ENCODE results near the gene ZNF710. TPM values are rescaled to one million over a fixed set of nuclear protein-coding genes. Genes with fewer than 3 reads are reported as not detected.
A peak's percentile ranks its signal among the peaks of the same experiment; 100 is the strongest.

ZNF710 gene
- total and polyA plus RNA-seq, 7 experiments from 2014 or later, result 0.77 to 28.8 (median 19.1) TPM

DNA sequence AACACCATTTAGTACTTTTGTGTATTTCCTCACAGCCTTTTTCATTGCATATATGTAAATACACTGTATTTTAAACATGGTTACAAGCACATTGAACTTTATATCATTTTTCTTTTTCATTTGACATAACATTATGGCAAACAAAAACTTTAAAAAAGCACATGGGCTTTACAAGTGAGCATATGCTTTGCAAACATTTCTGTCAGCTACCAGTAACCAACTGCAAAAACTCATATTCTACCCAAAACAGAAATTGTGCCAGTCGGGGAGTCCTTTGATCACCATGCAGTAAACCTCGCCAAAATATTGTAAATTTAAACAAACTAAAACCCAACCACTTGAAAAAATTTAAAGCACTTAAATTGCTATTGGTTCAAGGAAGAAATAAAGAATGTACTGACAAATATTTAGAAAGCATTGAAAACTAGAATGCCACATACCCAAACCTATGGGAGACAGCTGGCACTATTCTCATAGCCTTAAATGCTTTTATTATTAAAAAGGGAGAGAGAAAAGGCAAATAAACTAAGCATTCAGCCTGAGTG is 24.4 kb downstream of the ZNF710 start:
- Mint-ChIP-seq H3K36me3 (peaks cover 4 to 14% (median 7%) of the 10 kb centered on the region in 5 donors), H3K4me3 (no peak overlapping the region), H3K9me3 (peaks cover 0 to 8% (median 4%) of the 10 kb centered on the region in 11 donors), H3K27ac (no peak overlapping the region), H3K4me1 (peaks cover 0 to 32% (median 24%) of the 10 kb centered on the region in 7 donors), H3K27me3 (no peaks in the 10 kb centered on the region)
- ChIA-PET CTCF (no interaction called here), POLR2A (interaction anchor here (0.6 kb wide), 2 partner anchors 11 to 83 kb away, joined by 3 read pairs; no protein-coding TSS in a partner anchor)
- Histone ChIP-seq H3K4me1 (ENCODE audit: control insufficient read depth in 2 of 2, insufficient read depth in 2 of 2, low read length in 2 of 2) (no peaks in the 10 kb centered on the region), H3K36me3 (ENCODE audit: control insufficient read depth in 2 of 3, insufficient read depth in 3 of 3, low read length in 3 of 3) (no peaks in the 10 kb centered on the region), H3K4me3 (ENCODE audit: low read length) (no peak overlapping the region), H3K27ac (ENCODE audit: low read depth, low read length) (no peak overlapping the region), H3K27me3 (ENCODE audit: control insufficient read depth in 2 of 2, insufficient read depth in 2 of 2, low read length in 2 of 2) (no peaks in the 10 kb centered on the region), H3K9me3 (ENCODE audit: control insufficient read depth in 2 of 3, low read length in 3 of 3) (no peaks in the 10 kb centered on the region)
- intact Hi-C loops (cut with micrococcal nuclease), result loop anchor here in 1 of 2 donors (2.0 kb wide), 1 partner anchor 13 kb away; no protein-coding TSS in a partner anchor
- ATAC-seq (no peak), DNase-seq (no peak)

DNA sequence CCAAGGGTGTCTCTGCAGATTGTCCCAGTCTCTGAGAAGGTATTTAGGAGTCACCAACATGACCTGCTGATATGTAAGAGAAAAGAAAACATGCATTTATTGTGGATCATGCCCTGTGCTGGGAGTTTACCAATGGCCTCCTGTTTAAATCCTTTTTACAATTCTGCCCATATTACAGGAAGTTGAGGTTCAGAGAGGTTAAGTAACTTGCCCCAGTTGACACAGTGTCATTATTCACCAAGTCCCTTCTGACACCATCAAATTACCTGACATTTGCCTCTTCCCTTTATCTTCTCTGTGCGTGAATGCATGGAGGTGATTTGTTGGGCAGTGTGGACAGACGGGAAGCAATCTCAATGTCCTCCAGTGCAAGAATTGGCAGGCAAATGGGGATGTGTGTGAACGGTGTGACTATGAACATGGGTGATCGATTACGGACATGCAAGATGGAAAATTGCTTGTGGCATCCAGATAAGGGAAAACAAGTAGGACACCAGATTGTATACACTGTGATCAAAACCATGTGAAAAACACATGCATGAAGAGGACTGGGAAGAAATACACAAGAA is 27.3 kb downstream of the ZNF710 start:
- Histone ChIP-seq H3K4me3 (ENCODE audit: low read length) (no peak overlapping the region), H3K4me1 (ENCODE audit: control insufficient read depth in 2 of 2, insufficient read depth in 2 of 2, low read length in 2 of 2) (peaks cover 11 to 12% of the 10 kb centered on the region in 2 donors), H3K9me3 (ENCODE audit: control insufficient read depth in 2 of 3, low read length in 3 of 3) (no peaks in the 10 kb centered on the region), H3K27ac (ENCODE audit: low read depth, low read length) (no peak overlapping the region), H3K36me3 (ENCODE audit: control insufficient read depth in 2 of 3, insufficient read depth in 3 of 3, low read length in 3 of 3) (no peaks in the 10 kb centered on the region), H3K27me3 (ENCODE audit: control insufficient read depth in 2 of 2, insufficient read depth in 2 of 2, low read length in 2 of 2) (no peaks in the 10 kb centered on the region)
- H3K27me3 Mint-ChIP-seq, result no peaks in the 10 kb centered on the region
- ChIA-PET POLR2A (no interaction called here), CTCF (interaction anchor here (0.7 kb wide), 1 partner anchor 15 kb away, joined by 3 read pairs; no protein-coding TSS in a partner anchor)
- peaks cover 12 to 44% (median 37%) of the 10 kb centered on the region in 7 donors for H3K4me1 Mint-ChIP-seq
- ATAC-seq (no peak), DNase-seq (no peak)
- peaks cover 0 to 8% (median 4%) of the 10 kb centered on the region in 11 donors for H3K9me3 Mint-ChIP-seq
- H3K4me3 Mint-ChIP-seq, result no peak overlapping the region
- H3K36me3 Mint-ChIP-seq, result peaks cover 4 to 12% (median 7%) of the 10 kb centered on the region in 5 donors
- intact Hi-C loops (cut with micrococcal nuclease), result no loop called here
- peak overlapping the region in 1 of 9 donors; percentile 13 for H3K27ac Mint-ChIP-seq

DNA sequence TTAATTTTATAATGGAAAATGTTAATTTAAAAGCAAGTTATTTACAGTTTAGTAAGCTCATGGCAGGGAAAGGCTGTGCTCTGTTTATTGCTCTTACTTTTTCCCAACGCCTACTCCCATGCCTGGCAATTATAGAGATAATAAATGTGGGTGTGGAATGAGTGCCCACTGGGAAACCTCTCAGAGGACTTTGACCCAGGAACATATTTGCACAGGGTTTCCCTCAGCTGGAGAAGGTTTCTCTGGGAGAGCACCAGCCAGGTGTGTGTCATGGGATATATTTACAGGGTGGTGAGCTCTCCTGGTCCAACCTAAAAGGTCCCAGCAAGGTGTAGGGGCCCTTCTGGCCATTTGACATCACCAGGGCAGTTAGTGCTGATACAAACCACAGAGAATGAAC is 27.9 kb downstream of the ZNF710 start:
- no peak overlapping the region for H3K4me3 Mint-ChIP-seq
- ChIA-PET POLR2A (interaction anchor here (0.8 kb wide), 1 partner anchor 92 kb away, joined by 3 read pairs; no protein-coding TSS in a partner anchor), CTCF (no interaction called here)
- no peak for DNase-seq
- peaks cover 4 to 12% (median 7%) of the 10 kb centered on the region in 5 donors for H3K36me3 Mint-ChIP-seq
- intact Hi-C loops (cut with micrococcal nuclease), result no loop called here
- no peaks in the 10 kb centered on the region for H3K36me3 ChIP-seq (ENCODE audit: control insufficient read depth in 2 of 3, insufficient read depth in 3 of 3, low read length in 3 of 3)
- no peaks in the 10 kb centered on the region for H3K27me3 Mint-ChIP-seq
- no peak for ATAC-seq
- H3K4me1 Mint-ChIP-seq, result peaks cover 18 to 48% (median 40%) of the 10 kb centered on the region in 7 donors
- no peak overlapping the region for H3K4me3 ChIP-seq (ENCODE audit: low read length)
- H3K9me3 ChIP-seq (ENCODE audit: control insufficient read depth in 2 of 3, low read length in 3 of 3), result no peaks in the 10 kb centered on the region
- H3K27ac ChIP-seq (ENCODE audit: low read depth, low read length), result no peak overlapping the region
- H3K27ac Mint-ChIP-seq, result no peak overlapping the region
- H3K9me3 Mint-ChIP-seq, result peaks cover 0 to 8% (median 4%) of the 10 kb centered on the region in 11 donors
- no peaks in the 10 kb centered on the region for H3K27me3 ChIP-seq (ENCODE audit: control insufficient read depth in 2 of 2, insufficient read depth in 2 of 2, low read length in 2 of 2)
- peaks cover 17 to 18% of the 10 kb centered on the region in 2 donors for H3K4me1 ChIP-seq (ENCODE audit: control insufficient read depth in 2 of 2, insufficient read depth in 2 of 2, low read length in 2 of 2)

DNA sequence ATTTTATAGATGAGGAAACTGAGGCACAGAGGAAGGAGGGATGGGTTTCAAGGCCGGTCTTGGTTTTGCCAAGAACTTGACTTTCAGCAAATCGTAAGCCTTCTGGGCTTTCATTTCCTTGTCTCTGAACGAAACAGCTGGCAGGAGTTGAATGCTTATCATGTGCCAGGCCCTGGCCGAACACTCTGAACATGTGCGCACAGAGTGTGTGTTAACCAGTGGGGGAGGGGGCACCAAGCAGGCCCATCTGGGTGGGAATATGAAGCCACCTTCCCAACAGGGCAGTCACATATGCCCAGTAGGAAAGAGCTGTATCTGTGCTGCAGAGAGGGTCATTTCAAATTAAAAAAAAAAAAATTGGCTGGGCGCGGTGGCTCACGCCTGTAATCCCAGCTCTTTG is 29.3 kb downstream of the ZNF710 start:
- H3K27ac ChIP-seq (ENCODE audit: low read depth, low read length), result no peak overlapping the region
- Mint-ChIP-seq H3K27me3 (no peaks in the 10 kb centered on the region), H3K4me3 (peak overlapping the region in 1 of 10 donors; percentile 48), H3K9me3 (peaks cover 0 to 8% (median 5%) of the 10 kb centered on the region in 11 donors), H3K27ac (peak overlapping the region in 1 of 9 donors; percentile 69), H3K4me1 (peaks cover 24 to 52% (median 43%) of the 10 kb centered on the region in 7 donors), H3K36me3 (peaks cover 4 to 12% (median 7%) of the 10 kb centered on the region in 5 donors)
- H3K4me1 ChIP-seq (ENCODE audit: control insufficient read depth in 2 of 2, insufficient read depth in 2 of 2, low read length in 2 of 2), result peaks cover 29 to 32% of the 10 kb centered on the region in 2 donors
- no peaks in the 10 kb centered on the region for H3K9me3 ChIP-seq (ENCODE audit: control insufficient read depth in 2 of 3, low read length in 3 of 3)
- H3K4me3 ChIP-seq (ENCODE audit: low read length), result no peak overlapping the region
- no peaks in the 10 kb centered on the region for H3K27me3 ChIP-seq (ENCODE audit: control insufficient read depth in 2 of 2, insufficient read depth in 2 of 2, low read length in 2 of 2)
- H3K36me3 ChIP-seq (ENCODE audit: control insufficient read depth in 2 of 3, insufficient read depth in 3 of 3, low read length in 3 of 3), result no peaks in the 10 kb centered on the region
- ATAC-seq (no peak), DNase-seq (no peak)
- intact Hi-C loops (cut with micrococcal nuclease), result loop anchor here in 1 of 2 donors (5.0 kb wide), 1 partner anchor 42 kb away; no protein-coding TSS in a partner anchor
- ChIA-PET POLR2A (interaction anchor here (0.6 to 1.0 kb wide), 2 partner anchors 12 to 14 kb away, joined by 4 to 5 read pairs; no protein-coding TSS in a partner anchor), CTCF (interaction anchor here (0.6 kb wide), 2 partner anchors 38 to 48 kb away, joined by 4 read pairs; no protein-coding TSS in a partner anchor)

DNA sequence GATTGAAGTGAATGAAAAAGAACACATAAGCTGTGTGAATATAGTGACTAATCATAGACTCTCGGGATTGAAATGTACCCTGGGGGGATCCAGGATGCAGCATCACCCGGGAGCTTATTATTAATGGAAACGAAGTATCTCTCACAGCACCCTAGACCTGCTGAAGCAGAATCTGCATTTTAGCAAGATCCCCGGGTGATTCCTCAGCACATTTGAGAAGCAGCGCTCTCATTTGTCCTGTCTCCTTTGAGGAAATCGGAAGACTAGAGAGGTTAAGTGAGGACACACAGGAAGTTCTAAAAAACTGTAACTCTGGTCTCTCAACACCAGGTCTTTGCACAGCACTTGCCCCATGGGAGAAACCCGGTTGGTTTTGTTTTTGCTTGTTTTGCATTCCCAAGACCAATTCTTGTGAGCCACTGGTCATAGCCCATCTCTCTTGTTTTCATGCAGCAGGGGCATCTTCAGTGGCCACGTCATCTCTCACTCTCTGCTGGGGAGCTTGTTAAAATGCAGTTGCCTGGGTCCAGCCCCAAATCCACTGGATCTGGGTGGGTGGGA is 30.2 kb downstream of the ZNF710 start:
- Mint-ChIP-seq H3K9me3 (peaks cover 0 to 8% (median 5%) of the 10 kb centered on the region in 11 donors), H3K4me1 (peaks cover 32 to 61% (median 52%) of the 10 kb centered on the region in 7 donors), H3K27me3 (no peaks in the 10 kb centered on the region), H3K36me3 (peaks cover 4 to 12% (median 7%) of the 10 kb centered on the region in 5 donors), H3K4me3 (peak overlapping the region; percentile 42 to 71 (median 58)), H3K27ac (peak overlapping the region; percentile 23 to 81 (median 60))
- Histone ChIP-seq H3K9me3 (ENCODE audit: control insufficient read depth in 2 of 3, low read length in 3 of 3) (no peaks in the 10 kb centered on the region), H3K4me1 (ENCODE audit: control insufficient read depth in 2 of 2, insufficient read depth in 2 of 2, low read length in 2 of 2) (peaks cover 29 to 37% of the 10 kb centered on the region in 2 donors), H3K27ac (ENCODE audit: low read depth, low read length) (no peak overlapping the region), H3K36me3 (ENCODE audit: control insufficient read depth in 2 of 3, insufficient read depth in 3 of 3, low read length in 3 of 3) (no peaks in the 10 kb centered on the region), H3K4me3 (ENCODE audit: low read length) (no peak overlapping the region), H3K27me3 (ENCODE audit: control insufficient read depth in 2 of 2, insufficient read depth in 2 of 2, low read length in 2 of 2) (no peaks in the 10 kb centered on the region)
- ATAC-seq, result peak; percentile 31
- intact Hi-C loops (cut with micrococcal nuclease), result loop anchor here in 1 of 2 donors (5.0 kb wide), 1 partner anchor 41 kb away; no protein-coding TSS in a partner anchor
- peak in 5 of 9 donors; percentile 11 to 40 (median 16) for DNase-seq
- ChIA-PET CTCF (interaction anchor here (0.6 to 0.9 kb wide), 3 partner anchors 37 to 47 kb away, joined by 3 to 4 read pairs (median 4); no protein-coding TSS in a partner anchor), POLR2A (interaction anchor here (0.6 to 1.7 kb wide), 4 partner anchors 11 to 18 kb away, joined by 4 to 5 read pairs (median 4); no protein-coding TSS in a partner anchor)

DNA sequence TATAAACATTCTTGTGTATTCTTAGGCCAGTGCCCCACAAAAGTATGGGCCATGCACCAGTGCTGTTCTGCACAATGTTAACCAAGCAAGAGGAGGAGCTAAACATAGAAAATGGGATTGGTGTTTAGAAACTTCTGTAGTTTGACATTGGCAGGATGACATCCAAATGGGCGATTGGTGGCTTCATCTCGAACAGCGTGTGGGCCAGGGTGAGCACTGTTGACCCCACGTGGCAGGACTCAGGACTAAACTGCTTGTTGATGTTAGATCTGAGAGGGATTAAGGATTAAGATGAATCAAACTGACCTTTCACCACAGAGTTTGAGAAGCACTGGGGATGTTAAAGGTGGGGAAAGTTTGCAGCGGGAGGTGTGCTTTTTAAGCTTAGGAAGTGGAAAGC is 31.9 kb downstream of the ZNF710 start:
- no peak for DNase-seq
- Mint-ChIP-seq H3K27me3 (no peaks in the 10 kb centered on the region), H3K9me3 (peaks cover 0 to 7% (median 4%) of the 10 kb centered on the region in 11 donors), H3K4me1 (peaks cover 40 to 69% (median 64%) of the 10 kb centered on the region in 7 donors), H3K27ac (peak overlapping the region; percentile 22 to 94 (median 77)), H3K36me3 (peaks cover 4 to 14% (median 7%) of the 10 kb centered on the region in 5 donors), H3K4me3 (peak overlapping the region in 9 of 10 donors; percentile 12 to 59 (median 39))
- Histone ChIP-seq H3K27ac (ENCODE audit: low read depth, low read length) (no peak overlapping the region), H3K4me3 (ENCODE audit: low read length) (no peak overlapping the region), H3K9me3 (ENCODE audit: control insufficient read depth in 2 of 3, low read length in 3 of 3) (no peaks in the 10 kb centered on the region), H3K27me3 (ENCODE audit: control insufficient read depth in 2 of 2, insufficient read depth in 2 of 2, low read length in 2 of 2) (no peaks in the 10 kb centered on the region), H3K4me1 (ENCODE audit: control insufficient read depth in 2 of 2, insufficient read depth in 2 of 2, low read length in 2 of 2) (peaks cover 37% of the 10 kb centered on the region in 2 donors), H3K36me3 (ENCODE audit: control insufficient read depth in 2 of 3, insufficient read depth in 3 of 3, low read length in 3 of 3) (no peaks in the 10 kb centered on the region)
- no peak for ATAC-seq
- ChIA-PET POLR2A (interaction anchor here (1.2 to 2.2 kb wide), 2 partner anchors 19 to 139 kb away, joined by 3 to 9 read pairs; partner anchors contain the start of gene AP3S2), CTCF (no interaction called here)
- intact Hi-C loops (cut with micrococcal nuclease), result loop anchor here in 1 of 2 donors (5.0 kb wide), 1 partner anchor 39 kb away; no protein-coding TSS in a partner anchor

Measured in naive thymus-derived CD4-positive, alpha-beta T cell (primary cell).